ENCODE data around the gene CCDC185. TPM values are rescaled to one million over a fixed set of nuclear protein-coding genes. Genes with fewer than 3 reads are reported as not detected.

Gene CCDC185
- total RNA-seq, 1 experiment from 2014 or later: 0.17 TPM

DNA sequence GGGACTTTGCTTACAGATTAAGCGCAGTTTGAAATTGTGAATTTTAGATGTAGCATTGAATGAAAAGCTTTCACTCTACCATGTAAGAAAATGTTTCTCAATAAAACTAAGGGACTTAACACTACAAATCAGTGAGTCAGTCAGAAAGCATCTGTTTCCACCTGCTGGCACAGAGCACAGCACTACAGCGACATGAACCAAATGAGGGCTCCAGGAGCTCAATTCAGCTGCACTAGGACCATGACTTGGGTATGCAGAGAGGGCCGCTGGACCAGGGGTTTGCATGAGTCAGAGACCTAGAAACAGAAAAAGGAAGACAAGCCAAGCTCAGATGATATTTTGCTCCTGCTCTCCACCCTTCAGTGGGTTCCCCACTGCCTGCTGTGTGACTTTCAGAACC, 34.4 kb upstream of the CCDC185 start:
- H3K4me1 Mint-ChIP-seq (ENCODE audit: low read depth, unreplicated experiment): peaks cover 14% of the 10 kb centered on the region
- TF ChIP-seq, protein P1, sequence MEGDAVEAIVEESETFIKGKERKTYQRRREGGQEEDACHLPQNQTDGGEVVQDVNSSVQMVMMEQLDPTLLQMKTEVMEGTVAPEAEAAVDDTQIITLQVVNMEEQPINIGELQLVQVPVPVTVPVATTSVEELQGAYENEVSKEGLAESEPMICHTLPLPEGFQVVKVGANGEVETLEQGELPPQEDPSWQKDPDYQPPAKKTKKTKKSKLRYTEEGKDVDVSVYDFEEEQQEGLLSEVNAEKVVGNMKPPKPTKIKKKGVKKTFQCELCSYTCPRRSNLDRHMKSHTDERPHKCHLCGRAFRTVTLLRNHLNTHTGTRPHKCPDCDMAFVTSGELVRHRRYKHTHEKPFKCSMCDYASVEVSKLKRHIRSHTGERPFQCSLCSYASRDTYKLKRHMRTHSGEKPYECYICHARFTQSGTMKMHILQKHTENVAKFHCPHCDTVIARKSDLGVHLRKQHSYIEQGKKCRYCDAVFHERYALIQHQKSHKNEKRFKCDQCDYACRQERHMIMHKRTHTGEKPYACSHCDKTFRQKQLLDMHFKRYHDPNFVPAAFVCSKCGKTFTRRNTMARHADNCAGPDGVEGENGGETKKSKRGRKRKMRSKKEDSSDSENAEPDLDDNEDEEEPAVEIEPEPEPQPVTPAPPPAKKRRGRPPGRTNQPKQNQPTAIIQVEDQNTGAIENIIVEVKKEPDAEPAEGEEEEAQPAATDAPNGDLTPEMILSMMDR (IDR thresholded peaks at IDR 0.05; ENCODE audit: unreplicated experiment): no peak
- peaks cover 83% of the 10 kb centered on the region for H3K27me3 Mint-ChIP-seq (ENCODE audit: unreplicated experiment)
- intact Hi-C loops (cut with micrococcal nuclease; ENCODE audit: unreplicated experiment): no loop called here
- peak; percentile 22 for DNase-seq
- no TSS peak for BruUV-seq (replicated peaks)
- H3K27ac Mint-ChIP-seq (ENCODE audit: unreplicated experiment): no peak overlapping the region
- H3K9me3 Mint-ChIP-seq (ENCODE audit: low read depth, unreplicated experiment): no peaks in the 10 kb centered on the region
- H3K36me3 Mint-ChIP-seq (ENCODE audit: insufficient read depth, unreplicated experiment): peaks cover 9% of the 10 kb centered on the region
- H3K4me3 Mint-ChIP-seq (ENCODE audit: low read depth, unreplicated experiment): no peak overlapping the region
- CTCF ChIA-PET: interaction anchor here (0.6 to 1.3 kb wide), 6 partner anchors 178 to 235 kb away, joined by 3 to 10 read pairs (median 4); partner anchors contain the start of gene TLR5

DNA sequence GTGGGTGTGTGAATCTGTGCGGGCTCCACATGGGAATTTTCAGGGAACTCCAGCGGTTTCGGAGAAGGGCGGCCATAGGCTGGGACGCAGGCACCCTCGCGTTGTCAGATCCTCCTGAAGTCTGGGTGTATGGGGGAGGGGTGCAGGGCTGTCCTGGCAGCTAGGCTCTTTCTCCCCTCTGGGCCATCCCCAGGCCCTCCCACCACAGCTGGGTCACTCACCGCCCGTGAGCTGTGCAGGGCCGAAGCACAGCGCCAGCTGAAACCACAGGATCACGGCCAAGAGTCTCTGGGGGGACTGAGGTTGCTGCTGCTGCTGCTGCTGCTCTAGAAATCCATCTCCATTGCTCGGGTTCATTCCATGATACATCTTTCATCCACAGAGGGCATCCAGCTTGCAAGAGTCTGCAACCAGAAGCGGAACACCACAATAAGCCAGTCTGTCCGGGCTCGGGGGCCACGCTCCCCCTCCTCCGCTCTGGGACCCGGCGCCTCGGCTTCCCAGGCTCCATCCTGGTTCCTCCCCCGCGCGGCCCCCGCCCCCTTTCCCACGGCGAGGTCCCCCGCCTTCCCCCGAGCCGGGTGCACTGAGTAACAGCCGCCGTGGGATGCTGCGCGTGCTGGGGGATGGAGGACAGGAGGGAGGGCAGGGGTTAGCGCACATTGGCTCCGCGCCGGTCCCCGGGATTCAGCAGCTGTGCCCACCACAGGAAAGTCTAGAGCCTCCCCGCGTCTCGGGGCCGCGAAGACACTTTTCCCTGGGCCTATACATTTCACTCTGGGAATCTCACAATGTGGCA, 30.0 kb upstream of the CCDC185 start:
- CTCF ChIA-PET: interaction anchor here (0.6 to 1.3 kb wide), 12 partner anchors 10 to 898 kb away, joined by 3 to 7 read pairs (median 4); partner anchors contain the start of gene TLR5
- Mint-ChIP-seq H3K9me3 (ENCODE audit: low read depth, unreplicated experiment) (no peaks in the 10 kb centered on the region), H3K36me3 (ENCODE audit: insufficient read depth, unreplicated experiment) (peaks cover 21% of the 10 kb centered on the region), H3K4me1 (ENCODE audit: low read depth, unreplicated experiment) (peaks cover 14% of the 10 kb centered on the region), H3K4me3 (ENCODE audit: low read depth, unreplicated experiment) (peak overlapping the region; percentile 74), H3K27ac (ENCODE audit: unreplicated experiment) (no peak overlapping the region), H3K27me3 (ENCODE audit: unreplicated experiment) (peaks cover 81% of the 10 kb centered on the region)
- intact Hi-C loops (cut with micrococcal nuclease; ENCODE audit: unreplicated experiment): loop anchor here (5.0 to 10.0 kb wide), 2 partner anchors 181 to 228 kb away; no protein-coding TSS in a partner anchor
- no TSS peak for BruUV-seq (replicated peaks)
- TF ChIP-seq, protein P1 (IDR thresholded peaks at IDR 0.05; ENCODE audit: unreplicated experiment): no peak
- peak; percentile 15 for DNase-seq

DNA sequence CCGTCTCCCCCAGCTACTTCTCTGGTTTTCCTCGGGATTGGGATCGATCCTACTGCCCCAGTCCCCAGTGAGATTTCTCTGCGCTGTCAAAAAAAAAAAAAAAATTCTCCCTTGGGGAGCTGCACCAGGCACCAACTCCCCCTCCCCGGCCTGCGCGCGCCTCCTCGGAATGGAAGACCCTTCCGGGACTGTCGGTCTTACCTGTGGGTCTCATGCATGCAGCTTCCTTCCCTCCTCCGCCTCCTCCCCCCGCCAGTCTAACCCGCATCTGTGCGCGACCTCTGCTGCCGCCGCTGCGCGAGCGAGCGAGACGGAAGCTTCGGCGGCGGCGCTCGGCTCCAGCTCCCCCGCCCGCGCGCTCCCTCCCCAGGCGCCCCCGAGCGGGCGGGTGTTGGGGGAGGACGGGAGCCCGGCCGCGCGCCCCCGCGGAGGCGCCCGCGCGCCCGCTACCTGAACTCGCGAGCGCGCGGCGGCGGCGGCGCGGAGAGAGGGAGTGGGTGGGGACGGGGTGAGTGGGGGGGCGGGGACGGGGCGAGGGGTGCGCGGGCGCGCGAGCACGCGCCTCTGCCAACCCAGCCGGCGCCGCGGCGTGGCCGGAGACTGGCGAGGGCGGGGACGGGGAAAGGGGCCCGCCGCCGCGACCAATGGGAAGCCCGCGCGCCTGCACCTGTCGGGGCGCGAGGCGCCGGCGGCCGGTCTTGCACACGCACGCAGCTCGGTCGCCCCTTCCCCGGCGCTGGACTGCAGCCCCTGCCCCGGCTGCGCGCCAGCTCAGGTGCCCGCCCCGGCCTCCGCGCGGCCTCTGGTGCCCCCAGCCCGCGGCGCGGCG, 29.1 kb upstream of the CCDC185 start, which contains the start of gene SUSD4:
Gene SUSD4, minus strand, starts transcription at position 321 of the 829 bp plus-strand sequence. CDS start 751 bp downstream, outside the sequence.
- TF ChIP-seq, protein P1 (IDR thresholded peaks at IDR 0.05; ENCODE audit: unreplicated experiment): no peak
- H3K4me3 Mint-ChIP-seq (ENCODE audit: low read depth, unreplicated experiment): peak within 1 kb of the TSS; percentile 74
- BruUV-seq (replicated peaks): no TSS peak
- H3K27me3 Mint-ChIP-seq (ENCODE audit: unreplicated experiment): peaks cover 77% of the 10 kb centered on the region
- CTCF ChIA-PET: interaction anchor here (0.6 to 1.3 kb wide), 13 partner anchors 10 to 899 kb away, joined by 3 to 7 read pairs (median 3); partner anchors contain the start of gene TLR5
- H3K4me1 Mint-ChIP-seq (ENCODE audit: low read depth, unreplicated experiment): peaks cover 14% of the 10 kb centered on the region
- no peaks in the 10 kb centered on the region for H3K9me3 Mint-ChIP-seq (ENCODE audit: low read depth, unreplicated experiment)
- intact Hi-C loops (cut with micrococcal nuclease; ENCODE audit: unreplicated experiment): loop anchor here (5.0 to 10.0 kb wide), 2 partner anchors 182 to 229 kb away; no protein-coding TSS in a partner anchor
- H3K36me3 Mint-ChIP-seq (ENCODE audit: insufficient read depth, unreplicated experiment): peaks cover 21% of the 10 kb centered on the region
- H3K27ac Mint-ChIP-seq (ENCODE audit: unreplicated experiment): no peak within 1 kb of the TSS
- peak; percentile 81 for DNase-seq
